Measurements from ENCODE around the gene PTPRJ. TPM values are rescaled to one million over a fixed set of nuclear protein-coding genes. Genes with fewer than 3 reads are reported as not detected.

Gene PTPRJ
- polyA plus RNA-seq, 1 donor (not counting 4 experiments of a cell fraction or from before 2014, with no cell fraction given): 0.84 TPM

GRCh38 chr11:47992959-47993820, 12.8 kb downstream of the PTPRJ start:
- DNase-seq (ENCODE audit: low read depth, low spot score) (no peak), FAIRE-seq (no peak)
- dilution Hi-C loops (cut with MboI; ENCODE audit: extremely low pct_ligation_motif_present, low sequenced_read_pairs): no loop called here
- H3K4me1 ChIP-seq (ENCODE audit: control insufficient read depth, extremely low read depth, insufficient read depth, low read length): peaks cover 7% of the 10 kb centered on the region
- H3K79me2 ChIP-seq (ENCODE audit: control insufficient read depth, insufficient read depth, low read length): no peaks in the 10 kb centered on the region
- no peak overlapping the region for H3K9ac ChIP-seq (ENCODE audit: control insufficient read depth, extremely low read depth, insufficient read depth, low read length)
- H2AFZ ChIP-seq (ENCODE audit: control insufficient read depth, low read length): no peak overlapping the region
- no peaks in the 10 kb centered on the region for H3K36me3 ChIP-seq (ENCODE audit: control insufficient read depth in 2 of 2, extremely low read depth in 1 of 2, insufficient read depth in 2 of 2, low read length in 2 of 2)
- H3K27me3 ChIP-seq (ENCODE audit: control insufficient read depth, extremely low read depth, insufficient read depth, low read length): no peaks in the 10 kb centered on the region
- H3K27ac ChIP-seq (ENCODE audit: control insufficient read depth, insufficient read depth, low read length): no peak overlapping the region
- H3K9me3 ChIP-seq (ENCODE audit: control insufficient read depth, low read depth, low read length): no peaks in the 10 kb centered on the region
- H3K9me1 ChIP-seq (ENCODE audit: control insufficient read depth, extremely low read depth, insufficient read depth, low read length): no peaks in the 10 kb centered on the region
- no peak overlapping the region for H3K4me3 ChIP-seq (ENCODE audit: control insufficient read depth in 2 of 3, extremely low read depth in 1 of 3, insufficient read depth in 2 of 3, low read depth in 1 of 3, low read length in 3 of 3)
- no peak overlapping the region for H3K4me2 ChIP-seq (ENCODE audit: control insufficient read depth, extremely low read depth, insufficient read depth, low read depth, low read length)
- no peaks in the 10 kb centered on the region for H4K20me1 ChIP-seq (ENCODE audit: control insufficient read depth, extremely low read depth, insufficient read depth, low read length)
- TF ChIP-seq CTCF (optimal IDR thresholded peaks at IDR 0.05 in 1 of 3, IDR thresholded peaks at IDR 0.05 in 1 of 3, conservative IDR thresholded peaks at IDR 0.05 in 1 of 3; ENCODE audit: extremely low read depth in 1 of 3, insufficient read depth in 2 of 3, low read length in 3 of 3): no peak

GRCh38 chr11:47994417-47994816, 14.1 kb downstream of the PTPRJ start:
- no peaks in the 10 kb centered on the region for H4K20me1 ChIP-seq (ENCODE audit: control insufficient read depth, extremely low read depth, insufficient read depth, low read length)
- no peaks in the 10 kb centered on the region for H3K79me2 ChIP-seq (ENCODE audit: control insufficient read depth, insufficient read depth, low read length)
- no peak overlapping the region for H3K27ac ChIP-seq (ENCODE audit: control insufficient read depth, insufficient read depth, low read length)
- no peaks in the 10 kb centered on the region for H3K9me3 ChIP-seq (ENCODE audit: control insufficient read depth, low read depth, low read length)
- no peak overlapping the region for H2AFZ ChIP-seq (ENCODE audit: control insufficient read depth, low read length)
- H3K9me1 ChIP-seq (ENCODE audit: control insufficient read depth, extremely low read depth, insufficient read depth, low read length): no peaks in the 10 kb centered on the region
- dilution Hi-C loops (cut with MboI; ENCODE audit: extremely low pct_ligation_motif_present, low sequenced_read_pairs): no loop called here
- no peak overlapping the region for H3K4me3 ChIP-seq (ENCODE audit: control insufficient read depth in 2 of 3, extremely low read depth in 1 of 3, insufficient read depth in 2 of 3, low read depth in 1 of 3, low read length in 3 of 3)
- FAIRE-seq (no peak), DNase-seq (ENCODE audit: low read depth, low spot score) (no peak)
- H3K4me1 ChIP-seq (ENCODE audit: control insufficient read depth, extremely low read depth, insufficient read depth, low read length): peaks cover 7% of the 10 kb centered on the region
- TF ChIP-seq CTCF (optimal IDR thresholded peaks at IDR 0.05 in 1 of 3, IDR thresholded peaks at IDR 0.05 in 1 of 3, conservative IDR thresholded peaks at IDR 0.05 in 1 of 3; ENCODE audit: extremely low read depth in 1 of 3, insufficient read depth in 2 of 3, low read length in 3 of 3) (no peak), EZH2 (IDR thresholded peaks at IDR 0.05; ENCODE audit: low read length) (no peak)
- H3K27me3 ChIP-seq (ENCODE audit: control insufficient read depth, extremely low read depth, insufficient read depth, low read length): no peaks in the 10 kb centered on the region
- no peak overlapping the region for H3K9ac ChIP-seq (ENCODE audit: control insufficient read depth, extremely low read depth, insufficient read depth, low read length)
- no peaks in the 10 kb centered on the region for H3K36me3 ChIP-seq (ENCODE audit: control insufficient read depth in 2 of 2, extremely low read depth in 1 of 2, insufficient read depth in 2 of 2, low read length in 2 of 2)
- no peak overlapping the region for H3K4me2 ChIP-seq (ENCODE audit: control insufficient read depth, extremely low read depth, insufficient read depth, low read depth, low read length)
